Lower lobe of right lung (tissue), 2 donors: ENCODE measurements around the gene CPSF6. TPM values are rescaled to one million over a fixed set of nuclear protein-coding genes. Genes with fewer than 3 reads are reported as not detected.

Experiments used
- ATAC-seq, 2 donors: fragments of 200-7000 bp; cut with Tn5 transposase; one replicate each; pipeline ENCODE4 v1.9.1; 2020 to 2022; ENCODE audit warnings: mild to moderate bottlenecking in 2 of 2, moderate library complexity in 2 of 2
- DNase-seq: peaks from one replicate; pipeline ENCODE4 v3.0.0-alpha.2; 2020
- H3K27ac ChIP-seq: fragments of 200-600 bp; one replicate; pipeline ENCODE4 v1.8.0; 2022
- H3K27me3 ChIP-seq: fragments of 200-600 bp; one replicate; pipeline ENCODE4 v1.8.0; 2022; ENCODE audit warnings: low read depth
- H3K36me3 ChIP-seq: fragments of 200-600 bp; one replicate; pipeline ENCODE4 v1.8.0; 2022; ENCODE audit warnings: mild to moderate bottlenecking
- H3K4me1 ChIP-seq: fragments of 200-600 bp; one replicate; pipeline ENCODE4 v1.8.0; 2022
- H3K4me3 ChIP-seq: fragments of 200-600 bp; one replicate; pipeline ENCODE4 v1.8.0; 2022; ENCODE audit warnings: mild to moderate bottlenecking
- H3K9me3 ChIP-seq: fragments of 200-600 bp; one replicate; pipeline ENCODE4 v1.8.0; 2022
- intact Hi-C: fragments of 100-400 bp; cut with DNase I; formaldehyde crosslinking; loops from one replicate; pipeline ENCODE4 v1.11.0; 2022
- microRNA-seq: library from miRNA; unstranded; fragments of <30 nt; microRNA quantifications from one replicate; pipeline ENCODE4 v1.2.0, GENCODE V29; 2020; ENCODE audit warnings: borderline number of aligned reads
- total RNA-seq: library from RNA; stranded (reverse); fragmentation: NEBNext Ultra II Directional; extraction: Animal tissue kit (Norgen Biotek cat#: 25700); gene quantifications from one replicate; pipeline ENCODE4 v1.2.1, GENCODE V29; 2021
- TF ChIP-seq, protein P1 (sequence below): fragments of 200-600 bp; IDR thresholded peaks from one replicate; pipeline ENCODE4 v1.8.0; 2022; ENCODE audit warnings: antibody characterized with exemption, mild to moderate bottlenecking
- donor health status: DM: no; HTN: yes; CAD: no; lungs with severe emphysema.

Gene CPSF6
- total RNA-seq, 1 donor from 2014 or later = 59.1 TPM

DNA sequence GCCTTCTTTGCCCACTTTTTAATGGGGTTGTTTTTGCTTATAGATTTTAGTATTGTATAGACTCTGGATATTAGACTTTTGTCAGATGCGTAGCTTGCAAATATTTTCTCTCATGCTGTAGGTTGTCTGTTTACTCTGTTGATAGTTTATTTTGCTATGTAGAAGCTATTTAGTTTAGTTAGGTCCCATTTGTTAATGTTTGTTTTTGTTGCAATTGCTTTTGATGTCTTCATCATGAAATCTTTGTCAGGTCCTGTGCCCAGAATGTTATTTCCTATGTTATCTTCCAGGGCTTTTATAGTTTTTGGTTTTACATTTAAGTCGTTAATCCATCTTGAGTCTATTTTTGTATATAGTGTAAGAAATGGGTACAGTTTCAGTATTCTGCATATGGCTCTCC is 78.9 kb downstream of the CPSF6 start:
- H3K27ac ChIP-seq = no peak overlapping the region
- TF ChIP-seq, protein P1, sequence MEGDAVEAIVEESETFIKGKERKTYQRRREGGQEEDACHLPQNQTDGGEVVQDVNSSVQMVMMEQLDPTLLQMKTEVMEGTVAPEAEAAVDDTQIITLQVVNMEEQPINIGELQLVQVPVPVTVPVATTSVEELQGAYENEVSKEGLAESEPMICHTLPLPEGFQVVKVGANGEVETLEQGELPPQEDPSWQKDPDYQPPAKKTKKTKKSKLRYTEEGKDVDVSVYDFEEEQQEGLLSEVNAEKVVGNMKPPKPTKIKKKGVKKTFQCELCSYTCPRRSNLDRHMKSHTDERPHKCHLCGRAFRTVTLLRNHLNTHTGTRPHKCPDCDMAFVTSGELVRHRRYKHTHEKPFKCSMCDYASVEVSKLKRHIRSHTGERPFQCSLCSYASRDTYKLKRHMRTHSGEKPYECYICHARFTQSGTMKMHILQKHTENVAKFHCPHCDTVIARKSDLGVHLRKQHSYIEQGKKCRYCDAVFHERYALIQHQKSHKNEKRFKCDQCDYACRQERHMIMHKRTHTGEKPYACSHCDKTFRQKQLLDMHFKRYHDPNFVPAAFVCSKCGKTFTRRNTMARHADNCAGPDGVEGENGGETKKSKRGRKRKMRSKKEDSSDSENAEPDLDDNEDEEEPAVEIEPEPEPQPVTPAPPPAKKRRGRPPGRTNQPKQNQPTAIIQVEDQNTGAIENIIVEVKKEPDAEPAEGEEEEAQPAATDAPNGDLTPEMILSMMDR = no peak

DNA sequence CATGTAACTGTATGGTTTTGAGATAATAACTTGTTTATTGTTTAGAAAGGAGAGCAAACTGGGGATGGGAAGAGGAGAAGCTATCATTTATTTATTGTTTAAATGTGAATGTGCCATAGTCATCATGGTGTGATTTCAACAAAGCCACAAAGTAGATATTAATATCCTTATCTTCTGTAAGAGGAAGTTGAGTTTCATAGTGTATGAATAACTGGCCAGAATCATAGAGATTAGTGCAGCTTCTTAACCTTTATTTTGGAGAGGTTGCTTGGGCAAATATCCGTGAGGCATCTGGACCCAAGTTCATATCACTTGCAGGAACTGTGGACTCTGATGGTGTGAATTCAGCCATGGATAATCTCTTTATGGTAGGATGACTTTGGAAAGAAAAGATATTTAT is 82.0 kb downstream of the CPSF6 start:
- peaks cover 3% of the 10 kb centered on the region for H3K27me3 ChIP-seq
- no peak for ATAC-seq
- no peaks in the 10 kb centered on the region for H3K4me1 ChIP-seq
- no peaks in the 10 kb centered on the region for H3K9me3 ChIP-seq
- TF ChIP-seq, protein P1 = no peak
- intact Hi-C loops = no loop called here
- H3K27ac ChIP-seq = no peak overlapping the region
- no peaks in the 10 kb centered on the region for H3K36me3 ChIP-seq
- no peak for DNase-seq
- no peak overlapping the region for H3K4me3 ChIP-seq

More for the DNA sequence above, 78.9 kb downstream of the CPSF6 start:
- H3K4me1 ChIP-seq = no peaks in the 10 kb centered on the region
- no peaks in the 10 kb centered on the region for H3K27me3 ChIP-seq
- DNase-seq (no peak), ATAC-seq (no peak)
- no peak overlapping the region for H3K4me3 ChIP-seq
- H3K36me3 ChIP-seq = no peaks in the 10 kb centered on the region
- intact Hi-C loops = no loop called here
- no peaks in the 10 kb centered on the region for H3K9me3 ChIP-seq

Small RNAs within 50 kb of the gene (microRNA-seq; reads per million reads assigned to microRNA genes)
- not detected for gene MIR1279

Other genes with a start within 250 kb of the CPSF6 start
- gene LYZ, start 108.8 kb downstream of the CPSF6 start, total RNA-seq = 1,458 TPM
- gene YEATS4, start 120.2 kb downstream of the CPSF6 start, total RNA-seq = 11.4 TPM
- gene FRS2, start 230.8 kb downstream of the CPSF6 start, total RNA-seq = 29.7 TPM